Activated CD8-positive, alpha-beta memory T cell treated with anti-CD3 and anti-CD28 coated beads for 48 hours (primary cell): ENCODE measurements around the gene RNF207.

Experiments used
- DNase-seq, 3 experiments: peaks; one replicate each; pipeline ENCODE4 v3.0.0-alpha.2; 2020; ENCODE audit warnings: low read depth in 2 of 3, low spot score in 2 of 3

RNF207 gene

DNA sequence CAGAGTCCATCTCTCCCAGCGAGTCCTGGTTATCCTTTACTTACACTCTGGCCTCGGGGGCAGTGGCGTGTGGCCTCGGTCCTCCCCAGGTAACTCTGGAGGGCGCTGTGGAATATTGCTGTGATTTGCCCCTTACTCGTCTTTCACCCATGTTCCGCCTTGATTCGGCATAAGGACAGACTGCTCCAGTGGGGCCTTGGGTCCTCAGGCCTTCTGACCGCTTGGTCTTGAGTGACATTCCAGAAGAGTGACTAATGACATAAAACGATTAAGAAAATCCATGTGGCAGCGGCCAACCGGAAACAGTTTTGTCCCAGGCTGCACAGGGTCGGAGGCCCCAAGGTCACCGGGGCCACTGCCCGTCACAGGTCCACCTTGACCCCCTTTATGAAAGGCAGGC lies 18.8 kb downstream of the RNF207 start:
- DNase-seq, result no peak

DNA sequence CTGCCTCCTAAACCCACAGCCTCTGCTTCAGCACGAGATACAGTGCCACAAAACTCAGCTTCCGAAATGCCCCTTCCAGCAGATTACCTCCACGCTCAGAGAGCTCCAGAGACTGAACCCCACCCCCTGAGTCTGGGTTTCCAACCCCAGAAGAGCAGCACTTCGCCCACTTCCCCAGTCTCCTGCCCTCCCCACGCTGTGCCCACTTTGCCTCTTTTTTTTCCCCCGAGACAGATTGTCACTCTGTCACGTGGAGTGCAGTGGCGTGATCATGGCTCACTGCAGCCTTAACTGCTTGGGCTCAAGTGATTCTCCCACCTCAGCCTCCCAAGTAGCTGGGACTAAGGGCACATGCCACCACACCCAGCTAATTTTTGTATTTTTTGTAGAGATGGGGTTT lies 19.7 kb downstream of the RNF207 start:
- DNase-seq, result no peak

DNA sequence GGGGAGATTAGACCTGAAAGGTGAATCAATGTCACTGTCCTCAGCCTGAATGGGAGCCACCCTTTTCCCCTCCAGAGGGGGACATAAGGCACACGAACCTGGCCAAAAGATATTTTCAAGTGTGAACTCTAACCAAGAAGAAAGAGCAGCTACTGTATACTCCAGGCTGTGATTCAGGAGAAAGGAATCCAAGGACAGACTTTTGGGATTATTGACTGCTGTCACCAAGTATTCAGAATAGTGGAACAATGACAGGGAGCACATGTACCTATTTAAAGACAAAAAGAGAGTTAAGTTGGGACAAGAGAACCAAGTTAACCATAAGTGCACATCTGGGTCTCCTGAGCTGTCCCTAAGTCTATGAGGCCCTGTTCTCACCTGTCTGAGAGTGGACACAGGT lies 27.5 kb downstream of the RNF207 start:
- DNase-seq, result no peak

DNA sequence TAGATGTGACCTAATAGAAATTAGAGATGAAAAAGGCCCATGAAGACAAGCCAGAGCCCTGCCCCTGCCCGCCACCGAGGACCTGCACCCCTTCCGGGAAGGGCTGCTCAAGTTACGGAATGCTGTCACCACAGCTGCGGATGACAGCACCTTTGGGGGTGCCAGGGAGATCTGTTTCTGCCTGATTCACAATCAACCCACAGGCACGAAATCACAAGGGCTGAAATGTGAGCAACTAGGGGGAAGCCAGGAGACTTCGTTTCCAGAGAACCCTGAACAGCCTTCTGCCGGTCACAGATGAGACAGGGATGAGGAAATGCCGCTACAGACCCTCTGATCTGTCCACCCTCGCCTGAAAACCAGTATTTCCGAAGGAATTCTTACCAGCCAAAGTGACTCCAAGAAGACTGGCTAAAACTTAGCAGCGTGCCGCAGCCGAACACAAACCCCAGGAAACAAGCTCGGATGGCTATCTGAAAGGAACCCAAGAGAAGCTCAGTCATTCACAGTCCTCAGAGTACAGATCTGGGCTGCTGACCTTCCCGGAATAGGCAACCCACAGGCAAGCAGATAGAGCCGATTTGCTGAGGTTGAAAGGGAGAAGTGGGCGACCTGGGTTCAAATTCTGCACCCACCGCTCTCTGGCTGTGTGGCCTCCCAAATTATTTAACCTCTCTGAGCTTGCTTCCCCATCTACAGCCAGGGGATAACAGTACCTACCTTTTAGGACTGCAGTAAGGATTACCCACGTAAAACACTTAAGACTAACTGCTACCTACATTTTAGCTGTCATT lies 28.8 kb downstream of the RNF207 start:
- no peak for DNase-seq

DNA sequence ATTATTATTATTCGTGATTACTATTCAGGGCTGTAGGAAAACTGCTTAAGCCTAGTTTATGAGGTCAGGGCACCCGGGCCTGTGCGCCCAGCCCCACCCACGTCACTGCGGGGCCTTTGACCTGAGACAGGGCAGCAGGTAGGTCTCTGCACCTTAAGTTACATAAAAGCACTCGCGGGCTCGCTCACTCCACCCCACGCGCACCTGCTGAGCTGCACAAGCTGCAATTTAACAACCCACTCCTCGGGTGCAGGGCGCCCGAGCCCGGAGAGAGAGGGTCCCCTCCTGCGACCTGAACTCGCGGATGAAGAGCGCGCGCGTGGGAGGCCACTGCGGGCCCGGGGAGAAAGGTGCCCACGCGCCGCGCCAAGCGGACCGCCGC lies 29.4 kb downstream of the RNF207 start:
- no peak for DNase-seq

DNA sequence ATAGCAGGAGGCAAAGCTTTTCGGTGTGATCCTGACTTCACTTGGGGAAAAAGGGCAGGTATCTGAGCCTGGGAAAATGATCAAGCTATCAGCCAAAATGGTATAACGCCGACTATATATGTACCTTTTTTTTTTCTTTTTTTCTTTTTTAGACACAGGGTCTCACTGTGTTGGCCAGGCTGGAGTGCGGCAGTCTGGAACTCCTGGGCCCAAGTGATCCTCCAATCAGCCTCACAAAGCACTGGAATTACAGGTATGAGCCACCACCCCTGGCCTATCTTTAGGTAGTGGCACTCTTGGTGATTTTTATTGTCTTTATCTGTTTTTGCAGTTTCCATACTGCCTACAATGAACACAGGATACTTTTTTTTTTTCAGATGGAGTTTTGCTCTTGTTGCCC lies 31.2 kb downstream of the RNF207 start:
- DNase-seq, result no peak

DNA sequence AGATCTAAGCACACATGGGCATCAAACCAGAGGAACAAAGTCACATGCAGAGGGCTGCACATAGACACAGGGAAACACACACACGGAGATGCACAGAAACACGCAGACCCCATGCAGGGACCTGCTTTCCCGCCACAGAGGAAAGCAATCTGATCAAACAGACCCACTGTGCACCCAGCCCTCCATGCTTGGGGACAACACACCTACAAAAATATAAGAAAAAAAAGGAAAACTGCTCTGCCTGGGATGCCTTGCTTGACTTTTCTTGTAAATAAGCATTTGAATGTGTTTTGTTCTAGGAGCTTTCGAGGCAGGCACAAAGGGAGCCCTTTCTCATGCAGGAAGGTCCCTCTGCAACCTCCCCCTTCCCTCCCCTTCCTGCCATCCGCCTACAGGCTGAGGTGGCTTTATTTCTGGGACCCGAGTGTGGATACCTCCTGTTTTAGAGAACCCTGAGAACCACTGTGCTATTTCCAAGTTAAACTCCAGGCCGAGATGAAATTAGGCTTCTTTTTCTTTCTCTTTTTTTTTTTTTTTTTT lies 33.4 kb downstream of the RNF207 start:
- DNase-seq, result no peak

DNA sequence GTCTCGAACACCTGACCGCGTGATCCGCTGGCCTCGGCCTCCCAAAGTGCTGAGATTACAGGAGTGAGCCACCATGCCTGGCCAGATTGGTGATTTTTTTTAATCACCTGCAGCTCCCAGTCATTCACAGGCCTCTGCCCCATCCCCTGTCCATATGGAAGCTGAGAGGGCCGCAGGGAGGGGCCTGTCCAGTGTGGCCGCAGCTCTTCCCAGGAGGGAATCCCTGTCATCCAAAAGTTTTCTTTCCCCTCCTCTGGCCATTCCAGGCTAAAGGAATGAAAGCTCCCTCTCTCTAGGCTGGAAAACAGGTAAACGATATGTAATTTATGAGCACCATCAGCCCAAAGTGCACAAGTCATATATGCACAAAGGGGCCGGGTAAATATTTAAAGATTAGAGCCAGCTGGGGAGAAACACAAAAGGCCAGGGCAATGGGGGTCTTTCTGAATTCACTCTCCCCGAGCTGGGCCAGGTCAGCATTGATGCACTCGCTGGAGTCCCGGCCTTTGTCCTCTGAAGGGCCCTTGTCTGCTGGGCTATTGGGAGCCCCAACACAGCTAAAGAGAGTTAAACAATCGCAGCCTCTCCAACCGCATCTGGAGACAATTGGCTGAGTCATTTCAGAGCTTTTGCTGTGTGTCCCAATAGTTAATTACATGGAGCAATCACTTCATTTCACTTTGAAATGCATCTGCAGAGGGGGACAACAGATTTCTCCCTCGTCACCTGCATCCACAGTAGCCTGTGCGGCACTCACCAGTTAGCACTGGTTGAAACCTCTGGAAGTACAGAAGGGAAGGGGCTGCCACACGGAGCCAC lies 34.2 kb downstream of the RNF207 start:
- DNase-seq, result no peak

DNA sequence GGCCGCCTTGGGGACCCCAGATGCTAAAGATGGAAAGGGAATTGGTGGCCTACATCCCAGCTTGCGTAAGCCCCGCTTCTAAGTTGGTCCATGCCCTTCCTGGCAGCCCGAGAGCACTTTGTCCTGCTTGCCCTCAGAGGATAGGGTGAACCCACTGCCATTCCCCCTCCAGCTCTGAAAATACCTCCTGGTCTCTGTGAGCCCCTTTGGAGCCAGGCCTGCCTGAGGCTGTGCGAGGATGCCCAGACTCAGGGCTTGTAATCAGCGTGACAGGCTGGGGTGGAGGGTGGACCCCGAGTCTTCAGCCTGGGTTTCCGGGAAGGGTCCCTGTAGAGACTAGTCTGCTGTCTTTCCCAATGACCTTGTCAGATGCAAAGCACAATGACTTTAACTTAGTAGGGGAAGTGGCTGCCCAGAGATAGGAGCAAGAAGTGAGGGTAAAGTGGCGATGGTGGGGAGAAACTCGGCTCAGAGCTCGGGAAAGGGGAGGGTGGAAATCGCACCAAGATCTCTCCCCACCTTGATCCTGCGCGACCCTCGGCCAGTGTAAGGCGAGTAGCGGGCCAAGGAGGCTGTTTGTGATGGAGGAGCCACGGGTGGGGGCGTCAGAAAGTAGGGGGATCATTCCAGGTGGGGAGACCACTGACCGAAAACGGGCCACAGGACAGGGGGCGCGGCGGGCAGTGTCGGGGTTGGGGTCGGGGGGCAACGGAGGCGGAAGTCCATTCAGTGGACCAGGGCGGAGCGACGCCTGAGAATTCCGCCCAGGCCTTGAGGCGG lies 35.4 kb downstream of the RNF207 start:
- DNase-seq, result no peak

DNA sequence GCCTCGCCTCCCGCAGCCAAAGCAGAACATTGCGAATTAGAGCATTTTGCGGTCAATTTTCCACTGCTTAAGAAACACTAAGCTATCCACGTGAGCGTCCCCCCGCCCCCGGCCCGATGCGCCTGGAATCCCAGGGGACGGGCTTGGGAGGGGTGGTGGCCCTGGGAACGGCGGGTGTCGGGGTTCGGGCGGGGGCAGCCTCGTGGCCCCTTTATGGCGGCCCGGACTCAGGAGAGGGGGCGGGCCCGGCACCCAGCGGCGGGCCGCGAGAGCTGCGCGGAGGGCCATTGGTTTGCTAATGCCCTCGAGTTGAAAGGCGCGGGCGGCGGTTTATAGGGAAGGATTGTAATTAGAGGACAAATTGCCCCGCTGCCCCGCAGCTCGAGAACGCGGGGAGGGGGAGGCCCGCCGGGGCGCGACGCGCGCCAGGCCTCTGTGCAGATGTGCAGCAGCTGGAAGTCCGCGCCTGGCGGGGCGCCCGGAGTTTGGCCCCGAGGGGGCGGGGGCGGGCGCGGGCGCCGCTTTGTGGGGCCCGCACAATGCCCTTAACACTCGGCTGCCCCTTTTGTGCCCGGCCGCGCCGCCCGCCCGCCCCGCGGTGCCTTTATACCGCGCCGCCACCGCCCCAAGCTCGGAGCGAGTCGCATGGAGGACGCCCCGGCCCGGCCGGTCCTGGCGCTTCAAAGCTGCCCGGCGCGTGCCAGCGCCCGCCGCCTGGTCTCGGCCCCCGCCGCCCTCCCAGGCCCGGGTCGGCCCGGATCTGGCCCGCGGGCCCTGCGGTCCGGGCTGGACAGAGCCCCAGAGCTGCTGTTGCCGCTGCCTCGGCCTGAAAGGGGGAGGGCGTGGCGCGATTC lies 36.2 kb downstream of the RNF207 start:
- no peak for DNase-seq

DNA sequence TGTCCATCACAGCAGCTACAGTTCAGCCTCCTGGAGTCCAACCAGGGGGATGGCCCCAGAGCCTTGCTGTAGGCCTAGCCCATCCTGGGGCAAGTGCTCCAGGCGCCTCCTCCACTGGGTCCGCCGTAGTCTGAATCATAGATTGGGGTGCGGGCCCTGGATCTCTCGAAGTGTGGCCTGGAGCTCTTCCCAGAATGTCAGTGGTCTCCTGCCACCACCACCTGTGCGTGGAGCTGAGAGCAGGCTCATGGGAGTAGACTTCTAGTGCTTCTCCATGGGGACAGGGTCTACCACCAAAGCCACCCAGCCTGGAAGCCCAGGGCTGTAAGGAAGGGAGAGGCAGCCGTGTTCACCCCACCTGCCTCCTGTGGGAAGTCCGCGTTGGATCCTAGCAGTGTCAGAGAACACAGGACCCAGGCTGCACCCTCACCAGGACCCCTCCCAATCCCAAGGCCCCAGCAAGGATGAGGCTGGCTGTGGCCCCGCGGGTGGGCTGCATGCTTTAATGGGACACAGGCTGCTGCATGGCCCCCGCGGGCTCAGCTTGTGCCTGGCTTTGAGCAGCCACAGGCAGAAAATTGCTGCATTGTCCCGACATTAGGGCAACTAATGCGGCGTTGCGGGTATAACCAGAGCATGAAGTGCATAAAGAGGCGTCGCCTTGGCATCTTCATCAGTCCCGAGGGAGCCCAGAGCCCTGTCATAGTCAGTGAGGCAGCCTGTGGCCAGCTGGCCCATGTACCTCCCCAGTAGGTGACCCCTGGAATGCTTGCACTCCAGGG lies 37.3 kb downstream of the RNF207 start:
- DNase-seq, result no peak

DNA sequence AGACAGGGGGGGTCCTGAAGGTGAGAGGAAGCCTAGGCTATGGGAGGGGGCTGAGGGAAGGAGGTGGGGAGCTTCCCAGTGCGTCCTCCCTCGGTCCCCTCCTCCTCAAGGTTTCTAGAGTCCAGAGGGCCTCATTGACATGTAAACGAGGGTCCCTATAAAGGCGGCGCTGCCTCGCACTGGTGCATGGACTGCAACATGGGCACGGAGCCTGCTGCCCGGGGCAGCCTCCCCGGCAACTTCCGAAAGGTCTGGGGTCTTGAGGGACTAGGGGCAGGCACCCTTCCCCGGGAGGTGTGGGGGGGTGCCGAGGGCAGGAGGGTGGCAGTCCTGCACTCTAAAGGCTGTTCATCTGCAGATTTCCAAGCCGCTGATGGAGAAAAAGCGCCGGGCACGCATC lies 38.1 kb downstream of the RNF207 start, which contains the start of gene HES3:
TSS of gene HES3 (plus strand) at position 187 of the 400 bp plus-strand sequence. CDS start at position 374, 187 bp downstream.
- no peak for DNase-seq

DNA sequence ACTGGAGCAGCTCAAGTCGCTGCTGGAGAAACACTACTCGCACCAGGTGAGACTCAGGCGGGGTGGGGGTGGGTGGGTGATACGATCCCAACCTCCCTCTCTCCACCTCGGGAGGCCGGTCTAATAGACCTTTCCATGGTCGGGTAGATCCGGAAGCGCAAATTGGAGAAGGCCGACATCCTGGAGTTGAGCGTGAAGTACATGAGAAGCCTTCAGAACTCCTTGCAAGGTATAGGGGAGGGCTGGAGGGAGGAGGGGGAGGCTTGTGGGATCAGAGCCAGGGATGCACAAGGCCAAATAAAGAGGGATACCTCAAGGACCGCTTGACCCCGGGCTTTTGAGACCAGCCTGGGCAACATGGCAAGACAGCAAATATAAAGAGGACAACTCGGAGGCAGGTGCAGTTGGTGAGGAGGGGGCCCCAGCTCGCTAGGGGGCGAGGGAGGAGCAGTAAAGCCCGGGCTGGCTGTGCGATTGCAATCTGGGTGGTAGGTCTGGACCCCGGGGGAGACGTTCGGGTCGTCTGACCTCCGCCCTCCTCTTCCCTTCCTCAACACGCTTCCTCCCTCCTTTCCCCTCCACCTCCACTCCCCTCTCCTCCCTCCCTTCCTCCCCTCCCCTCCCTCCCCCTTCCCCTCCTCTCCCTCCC lies 38.6 kb downstream of the RNF207 start:
- no peak for DNase-seq

DNA sequence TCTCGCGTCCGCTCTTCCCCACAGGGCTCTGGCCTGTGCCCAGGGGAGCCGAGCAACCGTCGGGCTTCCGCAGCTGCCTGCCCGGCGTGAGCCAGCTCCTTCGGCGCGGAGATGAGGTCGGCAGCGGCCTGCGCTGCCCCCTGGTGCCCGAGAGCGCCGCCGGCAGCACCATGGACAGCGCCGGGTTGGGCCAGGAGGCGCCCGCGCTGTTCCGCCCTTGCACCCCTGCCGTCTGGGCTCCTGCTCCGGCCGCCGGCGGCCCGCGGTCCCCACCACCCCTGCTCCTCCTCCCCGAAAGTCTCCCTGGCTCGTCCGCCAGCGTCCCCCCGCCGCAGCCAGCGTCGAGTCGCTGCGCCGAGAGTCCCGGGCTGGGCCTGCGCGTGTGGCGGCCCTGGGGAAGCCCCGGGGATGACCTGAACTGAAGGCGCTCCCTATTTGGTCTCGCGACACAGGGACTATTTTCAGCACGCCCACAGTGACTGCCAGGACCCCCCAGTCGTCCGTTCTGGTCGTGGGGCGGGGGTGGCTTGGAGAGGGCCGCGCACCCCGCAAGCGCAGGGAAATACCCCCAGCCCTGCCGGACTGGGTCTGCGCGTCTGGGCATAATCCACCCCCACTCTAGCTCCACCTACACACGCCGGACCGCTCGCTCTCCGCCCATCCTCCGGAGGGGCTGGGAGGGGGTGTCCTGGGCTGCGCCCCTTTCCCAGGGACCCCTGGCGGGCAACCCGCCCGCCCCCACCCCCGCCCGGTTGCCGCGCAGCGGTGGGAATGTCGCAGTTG lies 39.4 kb downstream of the RNF207 start:
- peak; percentile 48 to 78 (median 70) for DNase-seq

DNA sequence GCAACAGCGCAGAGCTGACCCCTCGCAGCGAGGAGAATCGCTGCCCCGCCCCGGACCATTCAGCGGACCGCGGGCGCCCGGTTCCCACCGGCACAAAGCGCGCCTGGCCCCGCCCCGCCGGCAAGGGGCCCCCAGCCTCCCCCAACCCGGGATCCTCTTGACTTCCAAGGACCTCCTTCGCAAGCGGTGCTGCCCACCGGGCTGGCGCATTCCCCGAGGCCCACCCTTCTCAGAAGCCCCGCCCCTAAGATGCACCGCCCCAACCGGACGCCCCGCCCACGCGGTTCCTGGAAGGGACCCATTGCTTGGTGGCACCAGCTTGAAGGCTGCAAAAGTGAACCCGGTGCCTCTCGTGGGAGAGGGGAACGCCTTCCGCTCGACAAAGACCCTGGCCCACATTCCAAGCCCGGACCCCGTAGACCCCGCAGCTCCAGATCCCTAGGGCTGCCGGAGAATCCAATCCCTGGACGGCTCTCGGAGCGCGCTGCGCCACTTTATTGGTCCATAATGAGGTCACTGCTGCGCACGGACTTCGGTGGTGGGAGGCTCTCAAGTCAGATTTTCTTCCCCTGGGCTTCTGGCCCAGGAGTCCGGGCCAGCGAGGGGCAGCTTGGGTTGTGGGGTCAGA lies 40.1 kb downstream of the RNF207 start:
- DNase-seq, result peak in 1 of 3 experiments; percentile 45

DNA sequence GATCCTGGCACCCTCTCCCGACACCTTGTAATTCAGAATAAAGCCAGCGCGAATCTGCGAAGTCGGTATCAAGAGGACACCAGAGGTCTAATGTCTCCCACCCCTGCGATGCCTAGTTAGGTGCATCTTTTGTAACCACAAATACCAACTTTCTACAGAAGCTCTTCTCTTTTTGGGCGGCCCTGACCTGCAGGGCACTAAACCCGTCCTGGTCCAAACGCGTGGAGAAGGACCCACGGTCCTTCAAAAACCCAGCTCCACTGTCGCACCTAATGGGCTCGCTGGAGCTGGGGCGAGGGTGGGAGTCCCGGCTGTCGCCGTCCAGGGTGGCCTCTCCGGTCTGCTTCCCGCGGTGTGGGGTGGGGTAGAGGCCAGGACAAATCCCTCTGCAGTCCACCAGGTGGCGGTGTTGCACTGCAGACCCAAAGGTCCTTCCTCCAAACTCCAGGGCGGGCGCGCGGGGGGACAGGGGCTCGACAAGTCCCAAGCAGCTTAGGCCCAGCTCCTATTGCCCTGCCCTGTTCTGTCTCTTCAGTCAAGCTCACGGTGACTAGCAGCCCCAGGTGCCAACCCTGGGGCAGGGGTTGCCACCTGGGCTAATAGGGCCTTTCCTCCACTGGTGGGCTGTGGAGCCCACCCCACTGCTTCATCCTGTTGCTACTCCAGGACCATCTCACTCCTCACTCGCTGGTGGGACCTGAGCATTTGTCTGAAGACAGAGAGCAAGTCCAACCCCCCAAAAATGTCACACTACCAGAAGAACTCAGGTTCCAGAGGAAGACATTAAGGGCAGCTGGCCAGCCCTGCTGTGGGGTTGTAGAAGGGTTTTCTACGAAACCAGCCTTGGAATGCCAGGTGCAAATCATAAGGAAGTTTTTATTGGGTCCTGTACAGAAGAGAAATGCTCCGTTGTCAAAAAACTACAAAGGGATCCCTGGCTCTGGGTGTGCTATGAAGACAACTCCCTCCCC lies 40.9 kb downstream of the RNF207 start:
- DNase-seq, result peak in 2 of 3 experiments; percentile 80 to 85

DNA sequence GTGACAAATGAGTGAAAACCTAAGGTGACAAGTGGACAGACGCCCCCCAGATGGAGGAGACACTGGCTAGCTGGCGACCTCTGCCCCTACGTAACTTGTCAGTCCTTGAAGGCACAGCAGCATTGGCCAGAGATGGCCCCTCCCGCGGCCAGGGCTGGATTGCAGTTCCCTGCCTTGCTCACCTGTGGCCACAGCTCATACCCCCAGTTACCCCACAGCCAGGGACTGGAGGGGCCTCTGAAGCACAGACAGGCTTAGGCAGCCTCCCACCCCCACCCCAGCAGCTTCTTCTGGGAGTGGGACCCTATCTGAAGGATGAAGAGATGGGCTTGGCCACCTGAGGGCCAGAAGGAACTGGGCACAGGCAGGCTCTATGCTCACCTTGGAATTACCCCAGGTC lies 41.7 kb downstream of the RNF207 start:
- no peak for DNase-seq
